ENCODE data around the gene FRAS1.
"Not testable (repeated sequence)": the region's sequence is repeated elsewhere in the genome, so short reads cannot be mapped to it uniquely, and the experiment has no call there.

The FRAS1 gene

DNA sequence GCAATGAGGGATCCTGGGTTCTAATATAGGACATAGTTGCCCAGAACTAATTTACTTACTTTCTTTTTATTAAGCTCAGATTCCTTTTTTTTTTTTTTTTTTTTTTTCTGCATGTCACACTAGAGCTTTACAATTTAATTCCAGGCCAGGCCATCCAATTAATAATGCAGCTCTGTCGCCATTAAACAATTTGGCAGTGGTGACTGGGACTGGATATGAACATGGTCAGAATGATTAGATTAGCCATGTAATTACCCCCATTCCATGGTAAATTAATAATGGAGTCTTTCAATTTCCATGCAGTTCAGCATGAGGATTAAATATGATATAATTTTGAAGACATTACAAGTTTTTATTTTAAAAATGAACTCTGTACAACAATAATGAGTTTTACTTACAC lies 267.5 kb downstream of the FRAS1 start:
- DNase-seq (ENCODE audit: low read depth in 2 of 2): no peak

DNA sequence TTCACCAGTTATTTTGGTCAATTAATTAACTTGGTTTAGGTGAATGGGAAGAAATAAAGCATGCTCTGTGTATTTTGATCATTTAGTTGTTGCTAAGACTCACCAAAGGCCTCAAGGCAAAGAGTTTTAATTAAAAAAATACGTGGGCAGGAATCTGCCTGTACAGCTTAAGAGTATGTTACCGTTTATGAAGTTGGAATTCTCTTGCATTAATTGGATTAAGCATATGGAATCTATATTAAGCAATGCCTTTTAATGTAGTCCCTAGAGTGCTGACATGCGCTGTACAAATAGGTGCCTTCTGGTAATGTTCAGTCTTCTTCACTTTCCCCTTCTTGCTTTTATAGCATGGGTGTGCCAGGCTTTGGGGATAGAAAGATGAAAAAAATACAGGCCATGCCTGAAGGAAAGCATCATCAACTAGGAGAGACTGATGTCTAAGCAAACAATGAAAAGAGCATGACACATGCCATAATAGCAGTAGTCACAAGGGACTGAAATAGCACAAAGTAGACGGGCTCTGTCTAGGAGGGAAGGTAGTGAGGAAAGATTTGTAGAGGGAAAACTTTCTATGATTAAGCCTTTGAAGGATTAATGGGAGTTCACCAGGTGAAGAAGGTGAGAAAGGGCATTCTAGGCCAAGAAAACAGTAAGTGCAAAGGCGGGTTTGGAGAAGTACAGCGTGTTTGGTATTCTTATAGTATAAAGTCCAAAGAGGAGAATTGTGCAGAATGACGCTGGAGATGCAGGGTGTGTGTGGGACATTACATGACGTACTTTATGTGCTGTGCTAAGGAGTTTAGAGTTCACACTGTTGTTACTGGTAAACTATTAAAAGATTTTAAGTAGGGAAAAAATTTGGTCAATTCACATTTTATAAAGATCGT lies 268.4 kb downstream of the FRAS1 start:
- DNase-seq (ENCODE audit: low read depth in 2 of 2): no peak

DNA sequence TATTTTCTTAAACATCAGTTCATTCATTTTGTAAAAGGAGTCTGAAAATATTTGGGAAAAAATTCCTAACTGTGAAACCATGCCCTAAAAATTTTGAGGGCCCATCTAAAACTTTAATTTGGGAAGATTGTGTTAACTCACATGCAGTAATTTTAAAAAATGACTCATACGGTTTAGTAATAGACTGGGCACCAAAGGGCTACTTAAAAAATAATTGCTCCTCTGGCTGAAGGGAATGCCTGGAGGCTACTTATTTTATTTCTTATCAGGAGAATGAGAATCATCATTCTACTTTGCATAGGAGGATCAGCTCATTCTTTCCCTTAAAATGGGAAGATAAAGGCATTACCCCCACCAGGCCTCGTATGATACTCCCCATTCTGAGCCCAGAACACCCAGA lies 271.5 kb downstream of the FRAS1 start:
- not testable (repeated sequence) for DNase-seq (ENCODE audit: low read depth in 2 of 2)

DNA sequence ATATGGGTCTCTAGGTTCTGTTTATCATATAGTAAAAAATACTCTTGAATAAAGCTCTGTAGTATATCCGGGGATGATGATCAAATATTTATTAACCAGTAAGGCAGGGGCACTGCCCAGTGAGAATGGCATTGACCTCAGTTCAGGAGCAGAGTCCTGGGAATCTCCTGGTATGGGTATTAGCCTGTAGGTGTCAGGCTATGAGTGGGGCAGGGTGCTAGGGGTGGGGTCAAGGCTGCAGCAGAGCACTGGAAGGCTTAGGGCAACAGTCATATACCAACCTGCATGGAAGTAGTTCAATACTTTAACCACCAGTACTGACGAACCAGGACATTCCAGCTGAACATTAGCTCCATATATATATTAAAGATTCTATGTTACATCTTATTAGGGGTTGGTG lies 274.1 kb downstream of the FRAS1 start:
- DNase-seq (ENCODE audit: low read depth in 2 of 2): no peak

DNA sequence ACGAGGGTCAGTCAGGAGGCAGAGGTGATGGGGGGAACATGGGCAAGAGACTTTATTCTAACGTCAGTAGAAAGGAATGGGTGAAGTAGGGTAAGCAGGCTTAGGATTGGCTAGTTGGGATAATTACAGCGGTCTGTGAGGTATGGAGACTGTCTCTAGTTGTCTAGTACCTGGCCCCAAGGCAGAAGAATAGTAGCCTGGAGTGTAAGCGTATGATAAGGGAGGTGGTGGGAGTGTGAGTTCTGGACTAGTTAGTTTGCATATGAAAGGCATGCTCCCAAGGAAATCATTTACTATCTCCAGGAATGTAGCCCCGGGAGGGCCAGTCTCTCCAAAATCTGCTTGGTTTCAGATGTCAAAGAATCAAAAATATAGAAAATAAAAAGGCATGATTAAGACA lies 274.8 kb downstream of the FRAS1 start:
- no peak for DNase-seq (ENCODE audit: low read depth in 2 of 2)

DNA sequence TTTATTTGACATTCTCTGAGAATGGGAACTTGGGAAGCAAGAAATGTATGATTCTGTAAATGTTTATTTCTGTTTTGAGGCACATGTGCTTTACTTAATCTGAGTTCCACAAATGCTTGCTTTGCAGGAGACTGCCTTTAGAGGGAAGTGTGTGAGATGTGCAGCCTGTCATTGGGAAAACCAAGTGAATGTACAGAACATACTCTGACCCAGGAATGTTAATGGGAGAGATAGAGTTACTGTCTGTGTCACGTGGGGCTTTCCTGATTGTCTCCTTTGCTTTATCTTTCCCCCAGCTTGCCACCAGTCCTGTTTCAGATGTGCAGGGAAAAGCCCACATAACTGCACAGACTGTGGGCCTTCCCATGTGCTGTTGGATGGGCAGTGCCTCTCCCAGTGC lies 275.9 kb downstream of the FRAS1 start:
- DNase-seq (ENCODE audit: low read depth in 2 of 2): no peak

DNA sequence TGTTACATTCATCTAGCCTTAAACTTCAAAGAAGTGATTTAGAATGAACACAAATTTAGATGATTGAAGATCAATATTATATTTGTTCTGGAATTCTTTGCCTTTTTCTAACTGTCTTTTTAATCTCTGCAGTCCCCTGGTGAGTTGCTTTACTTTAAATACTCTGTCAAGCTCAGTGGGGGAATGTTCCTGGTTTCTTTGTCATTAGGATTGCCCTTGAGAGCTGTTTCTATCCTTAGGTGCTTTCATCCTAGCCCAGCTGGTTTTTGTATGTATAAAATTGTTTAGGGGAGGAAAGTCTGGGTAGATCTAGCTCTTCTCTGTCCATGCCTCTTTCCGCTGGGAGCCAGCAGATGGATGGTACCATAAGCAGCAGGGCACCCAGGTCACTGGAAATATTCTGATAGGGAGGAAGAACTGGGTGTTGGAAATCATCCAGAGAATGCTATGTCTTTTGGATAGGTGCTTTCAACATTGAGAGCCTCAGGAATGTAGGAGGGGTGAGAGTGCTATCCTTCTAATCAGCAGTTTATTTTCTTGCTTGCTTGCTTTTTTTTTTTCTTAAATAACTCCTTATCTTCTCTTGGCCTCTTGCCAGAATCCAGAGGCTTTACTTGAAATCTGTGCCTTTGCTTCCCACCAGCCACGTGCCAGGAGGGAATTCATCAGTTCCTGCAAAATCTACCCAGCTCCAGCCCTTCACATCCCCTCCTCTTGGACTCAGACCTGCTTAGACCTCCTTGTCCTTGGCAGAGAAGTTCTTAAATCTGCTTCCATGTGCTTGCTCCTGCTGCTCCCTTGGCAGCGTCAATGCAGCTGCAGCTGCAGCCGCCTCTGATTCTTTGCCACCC lies 279.2 kb downstream of the FRAS1 start:
- no peak for DNase-seq (ENCODE audit: low read depth in 2 of 2)

DNA sequence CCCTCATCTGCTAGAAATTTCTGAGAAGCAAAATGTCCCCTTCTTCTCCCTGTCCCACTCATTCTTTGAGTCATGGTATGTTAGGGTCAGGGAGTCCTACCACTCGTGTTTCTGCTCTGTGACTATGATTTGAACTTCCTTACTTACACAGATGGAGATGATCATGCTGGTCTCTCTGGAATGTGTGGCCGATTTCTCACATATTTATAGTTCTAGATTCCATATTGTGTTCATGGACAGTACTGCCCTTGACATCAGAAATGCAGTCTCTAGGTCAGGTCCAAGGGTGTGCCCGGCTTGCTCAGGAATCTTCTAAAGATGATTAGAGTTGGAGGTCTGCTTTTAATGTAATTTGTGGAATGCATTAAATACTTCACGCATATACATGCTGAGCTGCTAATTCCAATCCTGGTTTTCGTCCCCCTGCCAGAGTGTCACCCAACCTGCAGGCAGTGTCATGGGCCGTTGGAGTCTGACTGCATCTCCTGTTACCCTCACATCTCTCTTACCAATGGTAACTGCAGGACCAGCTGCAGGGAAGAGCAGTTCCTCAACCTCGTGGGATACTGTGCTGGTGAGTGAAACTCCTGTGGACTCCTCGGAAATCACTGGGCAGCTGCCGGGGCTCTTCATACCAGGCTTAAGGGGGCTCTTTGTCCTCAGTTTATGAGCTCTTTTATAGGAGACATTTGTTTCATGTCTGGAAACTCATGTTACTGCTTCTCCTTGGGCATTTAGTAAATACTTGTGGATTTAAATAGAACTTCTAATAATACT lies 280.3 kb downstream of the FRAS1 start:
- no peak for DNase-seq (ENCODE audit: low read depth in 2 of 2)

DNA sequence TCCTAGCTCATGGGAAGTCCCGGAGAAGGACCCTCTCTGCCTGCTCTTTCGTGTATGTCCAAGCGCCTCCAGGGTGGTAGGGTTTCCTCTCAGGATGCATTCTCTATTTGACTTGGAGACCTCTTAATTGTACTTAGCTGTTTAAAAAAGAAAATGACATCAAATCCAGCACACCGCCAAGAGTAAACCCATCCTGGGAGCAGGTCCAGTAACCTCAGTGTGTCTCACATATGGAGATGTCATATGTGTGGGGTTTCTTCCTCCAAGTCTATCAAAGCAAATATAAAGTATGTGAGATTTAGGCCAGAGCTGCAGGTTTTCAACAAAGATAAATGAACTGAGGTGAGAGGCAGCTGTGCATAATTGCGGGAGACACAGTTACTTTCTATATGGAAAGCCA lies 285.0 kb downstream of the FRAS1 start:
- DNase-seq (ENCODE audit: low read depth in 2 of 2): no peak

DNA sequence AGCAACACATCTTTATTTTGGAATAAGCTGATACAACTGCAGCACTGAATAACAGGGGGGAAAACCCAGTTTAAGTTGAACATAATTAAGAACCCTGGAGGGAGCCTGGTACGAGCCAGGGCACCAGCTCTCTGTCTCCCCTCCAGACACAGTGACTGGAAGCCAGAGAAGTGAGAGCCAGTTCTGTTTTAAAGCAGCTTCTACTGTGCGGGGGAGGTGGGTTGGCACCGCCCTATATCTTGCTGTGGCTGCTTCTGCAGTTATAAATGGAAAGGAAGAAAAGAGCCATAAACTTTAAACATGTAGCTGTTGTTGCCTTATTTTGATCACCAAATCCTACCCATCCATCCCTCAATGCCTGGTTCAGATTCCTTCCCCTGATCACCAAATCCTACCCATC lies 286.6 kb downstream of the FRAS1 start:
- DNase-seq (ENCODE audit: low read depth in 2 of 2): no peak

DNA sequence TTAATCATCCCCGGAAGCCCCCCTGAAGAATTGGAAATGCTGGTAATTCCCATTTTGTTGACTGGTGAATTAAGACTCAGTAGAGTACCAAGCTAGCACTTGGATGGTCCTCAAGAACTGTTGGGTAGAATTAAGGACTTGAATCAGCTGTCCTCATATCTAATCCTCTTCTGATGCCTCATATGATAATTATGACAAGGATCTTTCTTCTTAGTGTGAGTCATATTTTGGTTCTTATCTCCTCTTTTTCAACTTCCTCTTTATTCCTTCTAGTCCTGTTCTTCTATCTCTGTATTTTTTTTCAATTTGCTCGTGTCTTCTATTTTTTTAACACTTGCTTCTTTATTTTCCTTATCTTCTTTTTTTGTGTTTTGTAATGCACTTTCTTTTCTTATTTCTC lies 288.1 kb downstream of the FRAS1 start:
- DNase-seq (ENCODE audit: low read depth in 2 of 2): no peak

DNA sequence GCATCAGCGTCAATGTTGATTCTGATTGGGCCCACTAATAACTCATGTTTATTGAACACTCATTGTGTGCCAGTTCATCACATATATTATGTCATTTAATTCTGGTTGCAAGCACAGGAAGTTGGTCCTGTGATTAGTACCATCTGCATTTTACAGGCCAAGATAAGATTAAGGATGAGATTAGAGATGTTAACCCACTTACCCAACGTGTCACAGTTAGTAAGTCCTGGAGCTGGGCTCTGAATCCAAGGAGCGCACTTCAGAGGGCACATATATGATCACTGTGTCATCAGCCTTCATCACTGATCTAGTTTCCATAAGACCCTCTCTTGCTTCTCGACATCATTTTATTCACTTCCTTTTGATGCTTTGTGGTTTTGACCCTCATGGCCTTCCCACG lies 289.1 kb downstream of the FRAS1 start:
- DNase-seq (ENCODE audit: low read depth in 2 of 2): no peak

DNA sequence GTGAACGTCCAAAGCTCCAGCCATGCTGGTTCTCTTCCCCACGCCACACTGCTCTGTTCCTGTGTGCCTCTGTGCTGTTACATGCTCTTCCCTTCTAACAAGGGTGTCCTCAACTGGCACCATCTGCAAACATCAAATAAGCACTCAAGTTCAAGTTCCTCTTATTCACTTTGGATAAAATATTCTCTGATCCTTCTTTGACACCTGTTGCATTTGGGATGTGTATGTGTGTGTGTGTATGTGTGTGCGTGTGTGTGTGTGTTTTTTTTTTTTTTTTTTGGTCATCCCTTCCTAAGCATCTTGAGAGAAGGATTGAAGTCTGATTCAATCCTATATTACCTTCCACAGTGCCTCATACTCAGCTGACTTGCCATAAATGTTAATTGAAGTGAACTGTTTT lies 290.4 kb downstream of the FRAS1 start:
- DNase-seq (ENCODE audit: low read depth in 2 of 2): no peak

DNA sequence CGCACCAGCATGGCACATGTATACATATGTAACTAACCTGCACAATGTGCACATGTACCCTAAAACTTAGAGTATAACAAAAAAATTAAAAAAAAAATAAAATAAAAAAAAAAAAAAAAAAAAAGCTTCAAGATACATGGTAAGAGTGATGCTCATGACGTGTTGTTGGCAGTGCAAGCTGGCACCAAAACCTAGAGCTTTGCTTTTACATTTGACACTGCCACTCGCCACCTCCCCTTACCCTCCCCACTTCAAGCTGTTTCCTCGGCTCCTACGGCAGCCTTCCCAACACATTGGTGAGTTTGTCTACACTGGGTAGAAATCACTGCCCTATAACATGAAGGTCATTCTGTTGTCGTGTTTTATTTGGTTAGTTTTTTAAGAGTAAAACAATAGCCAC lies 296.8 kb downstream of the FRAS1 start:
- no peak for DNase-seq (ENCODE audit: low read depth in 2 of 2)

DNA sequence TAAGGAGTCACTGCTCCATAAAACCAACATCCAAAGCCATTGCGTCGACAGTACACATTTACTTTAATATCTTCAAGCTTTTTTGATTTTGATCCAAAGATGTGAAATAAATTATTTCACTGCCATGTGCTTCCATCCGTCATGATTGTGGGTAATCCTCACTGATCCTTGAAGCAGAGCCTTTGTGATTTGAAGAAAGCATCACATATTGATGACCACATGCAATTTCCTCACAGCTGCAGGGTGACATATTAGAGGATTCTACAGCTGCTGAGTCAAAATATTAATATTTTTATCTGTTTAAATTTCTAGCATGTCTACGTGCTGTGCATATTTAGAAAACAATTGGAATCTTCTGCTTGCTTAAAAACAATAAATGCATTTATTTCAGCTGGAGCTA lies 297.7 kb downstream of the FRAS1 start:
- DNase-seq (ENCODE audit: low read depth in 2 of 2): no peak

DNA sequence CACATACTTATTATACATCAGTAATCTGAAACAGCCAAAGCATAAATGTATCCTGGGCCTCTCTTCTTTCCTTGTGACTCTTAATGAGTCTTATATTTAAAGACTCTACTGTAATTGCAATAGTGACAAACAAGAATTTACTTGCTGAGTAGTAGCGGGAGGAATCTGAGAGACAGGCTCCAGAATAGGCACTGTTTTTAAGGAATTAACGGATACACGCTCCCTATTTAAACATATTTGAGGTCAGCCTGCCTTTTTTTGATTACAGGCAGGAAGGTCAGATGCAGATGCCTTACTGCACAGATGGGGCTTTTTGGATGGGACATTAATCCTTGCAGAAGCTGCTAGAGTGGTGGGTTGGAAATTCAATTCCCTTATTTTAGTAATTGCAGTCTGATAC lies 298.2 kb downstream of the FRAS1 start:
- DNase-seq (ENCODE audit: low read depth in 2 of 2): no peak

DNA sequence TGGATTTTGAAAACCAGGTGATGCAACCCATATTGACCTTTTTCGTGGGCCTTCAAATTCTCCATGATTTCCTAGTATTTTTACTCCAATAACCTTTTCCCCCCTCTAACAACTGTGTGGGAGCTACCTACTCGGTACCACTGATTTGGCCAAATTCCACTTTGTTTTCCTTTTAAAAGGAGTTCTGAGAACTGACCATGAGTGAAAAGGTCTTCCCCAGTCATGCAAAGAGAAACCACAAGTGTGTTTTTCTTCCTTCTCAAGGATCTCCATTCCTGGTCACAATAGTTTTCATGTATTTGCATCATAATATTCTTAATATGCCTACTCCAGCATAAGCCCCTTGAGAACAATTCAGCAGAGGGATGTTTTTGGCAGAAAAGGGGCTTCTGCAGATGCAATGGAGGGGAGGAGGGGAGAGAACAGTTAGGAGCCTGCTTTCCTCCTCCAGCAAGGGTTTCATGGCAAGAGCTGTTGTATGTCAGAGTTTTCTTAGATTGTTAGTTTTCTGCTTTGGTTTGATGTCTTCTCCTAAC lies 299.2 kb downstream of the FRAS1 start:
- DNase-seq (ENCODE audit: low read depth in 2 of 2): no peak

DNA sequence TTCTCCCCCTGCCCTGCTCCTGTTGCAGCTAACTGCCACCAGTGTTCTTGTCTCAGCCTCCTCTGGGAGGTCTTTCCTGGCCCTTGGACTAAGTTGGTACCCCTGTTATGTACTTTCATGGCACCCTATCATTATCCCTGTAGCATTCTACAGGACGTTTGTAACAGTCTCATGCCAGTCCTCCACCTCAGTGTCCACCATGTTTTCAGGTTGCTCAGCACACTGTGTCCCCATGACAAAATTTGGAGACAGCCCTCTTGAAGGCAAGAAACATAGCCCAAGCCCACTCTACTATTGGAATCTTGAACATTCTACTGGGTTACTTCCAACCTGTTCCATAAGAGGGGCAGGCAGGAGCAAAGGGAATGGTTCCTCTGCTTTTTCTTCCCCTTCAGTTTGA lies 300.0 kb downstream of the FRAS1 start:
- no peak for DNase-seq (ENCODE audit: low read depth in 2 of 2)

DNA sequence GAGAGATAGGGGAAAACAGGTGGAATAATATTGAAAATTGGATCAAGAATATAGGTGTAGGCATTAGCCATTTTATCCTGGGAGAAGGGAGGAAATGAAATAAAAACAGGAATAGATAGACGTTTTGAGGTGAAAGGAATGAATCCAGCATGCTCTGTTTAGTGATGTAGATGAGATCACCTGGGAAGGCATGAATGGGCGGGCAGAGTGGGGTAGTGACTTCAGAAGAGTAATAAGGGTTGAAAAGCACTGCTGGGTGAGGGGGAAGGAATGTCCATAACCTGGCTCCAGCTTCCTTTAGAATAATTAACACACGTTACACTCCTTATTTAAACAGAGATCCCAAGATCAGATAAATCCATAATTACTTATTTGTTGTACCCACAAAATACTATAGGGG lies 303.3 kb downstream of the FRAS1 start:
- no peak for DNase-seq (ENCODE audit: low read depth in 2 of 2)

DNA sequence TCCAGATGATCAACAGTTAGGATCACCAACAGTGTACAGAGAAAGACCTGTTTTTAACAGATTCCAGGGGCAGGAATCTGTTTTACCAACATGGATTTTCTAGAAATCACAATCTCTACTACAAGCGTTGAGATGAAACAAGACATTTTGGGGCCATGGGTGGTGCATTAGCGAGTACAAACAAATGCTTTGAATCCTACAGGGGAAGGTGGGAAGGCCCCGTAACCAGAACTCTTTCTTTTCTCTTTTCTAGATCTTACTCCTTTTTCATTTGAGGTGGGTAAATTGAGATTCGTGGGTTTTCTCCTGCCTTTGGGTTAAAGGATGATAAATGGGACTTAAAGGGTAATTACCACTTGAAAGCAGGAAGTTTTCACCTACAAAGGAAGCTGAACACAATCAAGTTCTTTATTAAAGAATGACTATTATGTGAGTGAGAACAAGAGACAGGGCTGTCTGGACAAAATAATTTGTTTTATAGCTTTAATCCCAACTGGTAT lies 304.5 kb downstream of the FRAS1 start:
- no peak for DNase-seq (ENCODE audit: low read depth in 2 of 2)

DNA sequence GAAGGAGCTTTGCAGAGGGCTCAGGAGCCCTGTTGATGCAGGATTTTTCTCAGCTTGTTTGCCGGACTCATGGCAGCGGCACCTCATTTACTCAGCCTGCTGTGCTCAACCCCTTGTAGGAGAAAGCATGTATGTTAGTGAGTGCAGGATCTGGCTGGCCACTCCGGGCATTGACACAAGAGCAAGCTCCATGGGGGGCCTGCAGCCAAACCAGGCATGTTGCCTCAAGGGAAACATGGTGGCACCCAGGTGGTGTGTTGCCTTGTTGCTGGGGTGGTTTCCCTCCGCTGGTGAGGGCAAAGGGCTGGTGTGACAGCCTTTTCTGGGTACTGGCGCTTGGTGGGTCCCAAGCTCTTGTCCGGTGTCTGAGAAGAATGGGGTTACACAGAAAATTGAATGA lies 305.2 kb downstream of the FRAS1 start:
- no peak for DNase-seq (ENCODE audit: low read depth in 2 of 2)

DNA sequence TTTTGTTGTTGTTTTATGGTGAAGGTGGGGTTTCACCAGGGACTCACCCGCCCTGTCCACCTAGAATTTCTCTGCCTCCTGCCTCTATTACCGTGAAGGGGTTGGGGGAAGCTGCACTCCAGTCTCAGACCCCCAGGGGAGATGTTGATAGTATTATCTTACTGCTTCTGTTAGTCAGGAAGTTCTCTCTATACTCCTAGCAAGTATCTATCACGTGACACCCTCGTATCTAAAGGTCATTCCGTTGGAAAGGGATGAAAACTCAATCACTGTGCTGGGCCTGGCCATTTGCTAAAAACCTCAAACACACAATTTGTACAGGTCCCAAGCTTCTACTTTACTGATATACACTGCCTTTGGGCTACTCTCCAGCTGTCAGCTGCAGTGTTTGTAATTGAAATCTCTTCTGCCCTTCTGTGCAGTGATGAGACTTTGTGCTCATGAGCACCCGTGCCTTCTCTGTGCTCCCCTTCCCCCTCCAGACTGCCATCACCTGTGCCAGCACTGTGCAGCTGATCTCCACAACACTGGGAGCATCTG lies 306.0 kb downstream of the FRAS1 start:
- DNase-seq (ENCODE audit: low read depth in 2 of 2): no peak

Measured in stimulated activated CD4-positive, alpha-beta T cell treated with anti-CD3 and anti-CD28 coated beads, Interleukin-1b, Interleukin-23, amount 100 ng/mL, for 1 hour (primary cell).